ENCODE measurements around the gene ZNF345. TPM values are rescaled to one million over a fixed set of nuclear protein-coding genes. Genes with fewer than 3 reads are reported as not detected.

ZNF345 gene
- total and polyA plus RNA-seq, 2 donors (not counting 3 experiments of a cell fraction or from before 2014, with no cell fraction given): 2.2 to 3.8 TPM

- FAIRE-seq (no peak), DNase-seq (ENCODE audit: low read depth, low spot score) (no peak)
- Histone ChIP-seq H3K9ac (replicated peaks; ENCODE audit: extremely low read depth, insufficient read depth, low read length) (no peak overlapping the region), H3K4me1 (ENCODE audit: control insufficient read depth, extremely low read depth, insufficient read depth, low read length) (no peaks in the 10 kb centered on the region), H3K27me3 (ENCODE audit: control insufficient read depth in 2 of 2, insufficient read depth in 2 of 2, low read length in 2 of 2) (no peaks in the 10 kb centered on the region), H3K27ac (ENCODE audit: insufficient read depth, low read depth, low read length) (no peak overlapping the region), H4K20me1 (replicated peaks; ENCODE audit: control insufficient read depth, extremely low read depth, insufficient read depth, low read length) (no peaks in the 10 kb centered on the region), H3K4me2 (ENCODE audit: insufficient read depth, low read length) (no peak overlapping the region), H3K9me3 (replicated peaks; ENCODE audit: control insufficient read depth, insufficient read depth, low read length) (peaks cover 17% of the 10 kb centered on the region), H3K36me3 (ENCODE audit: control insufficient read depth in 2 of 2, extremely low read depth in 1 of 2, insufficient read depth in 2 of 2, low read length in 2 of 2) (no peaks in the 10 kb centered on the region), H3K9me1 (replicated peaks; ENCODE audit: control insufficient read depth, extremely low read depth, insufficient read depth, low read length) (no peaks in the 10 kb centered on the region), H3K79me2 (ENCODE audit: control insufficient read depth, insufficient read depth, low read length) (no peaks in the 10 kb centered on the region), H2AFZ (ENCODE audit: low read depth, low read length) (no peak overlapping the region), H3K4me3 (replicated peaks in 1 of 3; ENCODE audit: insufficient read depth in 1 of 3, low read depth in 1 of 3, low read length in 3 of 3) (no peak overlapping the region)
- dilution Hi-C loops (cut with MboI; ENCODE audit: extremely low pct_ligation_motif_present, low sequenced_read_pairs): no loop called here
- no TSS peak for BruUV-seq (replicated peaks)
- ChIA-PET POLR2A (no interaction called here), CTCF (no interaction called here)
- TF ChIP-seq JUN (IDR thresholded peaks at IDR 0.05; ENCODE audit: borderline replicate concordance, insufficient read depth, insufficient read length, low read depth) (no peak), MYC (IDR thresholded peaks at IDR 0.05; ENCODE audit: low read depth, low read length) (no peak), POLR2A (IDR thresholded peaks at IDR 0.05; ENCODE audit: low read depth, low read length) (no peak), CTCF (IDR thresholded peaks at IDR 0.05; ENCODE audit: extremely low read depth in 1 of 2, insufficient read depth in 1 of 2, low read depth in 1 of 2, low read length in 2 of 2) (no peak)
- intact Hi-C loops (cut with micrococcal nuclease): no loop called here
These were observed 44.2 kb downstream of the ZNF345 start for GRCh38 chr19:36894849-36895383.

DNA sequence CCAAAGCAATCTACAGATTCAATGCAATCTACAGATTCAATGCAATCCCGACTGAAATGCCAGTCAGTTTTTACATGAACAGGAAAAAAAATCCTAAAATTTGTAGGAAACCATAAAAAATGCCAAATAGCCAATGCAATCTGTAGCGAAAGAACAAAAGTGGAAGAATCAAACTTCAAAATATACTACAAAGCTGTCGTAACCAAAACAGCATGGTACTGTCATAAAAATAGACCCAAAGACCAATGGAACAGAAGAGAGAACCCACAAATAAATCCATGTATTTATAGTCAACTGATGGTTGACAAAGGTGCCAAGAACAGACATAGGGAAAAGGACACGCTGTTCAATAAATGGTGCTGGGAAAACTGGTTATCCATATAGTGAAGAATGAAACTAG is 47.7 kb downstream of the ZNF345 start:
- peaks cover 1% of the 10 kb centered on the region for H3K9me3 ChIP-seq (replicated peaks; ENCODE audit: control insufficient read depth, insufficient read depth, low read length)
- no peaks in the 10 kb centered on the region for H3K4me1 ChIP-seq (ENCODE audit: control insufficient read depth, extremely low read depth, insufficient read depth, low read length)
- H3K36me3 ChIP-seq (ENCODE audit: control insufficient read depth in 2 of 2, extremely low read depth in 1 of 2, insufficient read depth in 2 of 2, low read length in 2 of 2): no peaks in the 10 kb centered on the region
- intact Hi-C loops (cut with micrococcal nuclease): no loop called here
- no peak overlapping the region for H3K9ac ChIP-seq (replicated peaks; ENCODE audit: extremely low read depth, insufficient read depth, low read length)
- BruUV-seq (replicated peaks): no TSS peak
- no peak for TF ChIP-seq MYC (IDR thresholded peaks at IDR 0.05; ENCODE audit: low read depth, low read length)
- no peak for TF ChIP-seq CTCF (IDR thresholded peaks at IDR 0.05; ENCODE audit: extremely low read depth in 1 of 2, insufficient read depth in 1 of 2, low read depth in 1 of 2, low read length in 2 of 2)
- TF ChIP-seq JUN (IDR thresholded peaks at IDR 0.05; ENCODE audit: borderline replicate concordance, insufficient read depth, insufficient read length, low read depth): no peak
- no peak for TF ChIP-seq POLR2AphosphoS5 (IDR thresholded peaks at IDR 0.05; ENCODE audit: insufficient read depth, low read depth, low read length)
- TF ChIP-seq FOS (IDR thresholded peaks at IDR 0.05; ENCODE audit: borderline replicate concordance, insufficient read depth, low read length): no peak
- TF ChIP-seq POLR2A (IDR thresholded peaks at IDR 0.05; ENCODE audit: low read depth, low read length): no peak
- TF ChIP-seq EZH2 (IDR thresholded peaks at IDR 0.05; ENCODE audit: borderline replicate concordance, low read depth, low read length, severe bottlenecking): no peak
- TF ChIP-seq GATA2 (IDR thresholded peaks at IDR 0.05; ENCODE audit: insufficient read depth, insufficient read length, low read depth, low read length): no peak
- no peak for TF ChIP-seq MAX (IDR thresholded peaks at IDR 0.05; ENCODE audit: insufficient read depth, insufficient read length)
- no peak overlapping the region for H2AFZ ChIP-seq (ENCODE audit: low read depth, low read length)
- DNase-seq (ENCODE audit: low read depth, low spot score) (no peak), FAIRE-seq (no peak)
- no peaks in the 10 kb centered on the region for H4K20me1 ChIP-seq (replicated peaks; ENCODE audit: control insufficient read depth, extremely low read depth, insufficient read depth, low read length)
- no peaks in the 10 kb centered on the region for H3K9me1 ChIP-seq (replicated peaks; ENCODE audit: control insufficient read depth, extremely low read depth, insufficient read depth, low read length)
- CTCF ChIA-PET: no interaction called here
- POLR2A ChIA-PET: no interaction called here
- dilution Hi-C loops (cut with MboI; ENCODE audit: extremely low pct_ligation_motif_present, low sequenced_read_pairs): no loop called here
- H3K4me2 ChIP-seq (ENCODE audit: insufficient read depth, low read length): no peak overlapping the region
- H3K4me3 ChIP-seq (replicated peaks in 1 of 3; ENCODE audit: insufficient read depth in 1 of 3, low read depth in 1 of 3, low read length in 3 of 3): no peak overlapping the region
- no peak overlapping the region for H3K27ac ChIP-seq (ENCODE audit: insufficient read depth, low read depth, low read length)
- H3K79me2 ChIP-seq (ENCODE audit: control insufficient read depth, insufficient read depth, low read length): no peaks in the 10 kb centered on the region
- no peaks in the 10 kb centered on the region for H3K27me3 ChIP-seq (ENCODE audit: control insufficient read depth in 2 of 2, insufficient read depth in 2 of 2, low read length in 2 of 2)
